ENCODE measurements around the gene APC. TPM values are rescaled to one million over a fixed set of nuclear protein-coding genes. Genes with fewer than 3 reads are reported as not detected.

Gene APC
- total and polyA plus RNA-seq, 2 of the 8 experiments (the other 6 are each of a cell fraction or from before 2014, with no cell fraction given): 6.8 to 41.9 TPM

DNA sequence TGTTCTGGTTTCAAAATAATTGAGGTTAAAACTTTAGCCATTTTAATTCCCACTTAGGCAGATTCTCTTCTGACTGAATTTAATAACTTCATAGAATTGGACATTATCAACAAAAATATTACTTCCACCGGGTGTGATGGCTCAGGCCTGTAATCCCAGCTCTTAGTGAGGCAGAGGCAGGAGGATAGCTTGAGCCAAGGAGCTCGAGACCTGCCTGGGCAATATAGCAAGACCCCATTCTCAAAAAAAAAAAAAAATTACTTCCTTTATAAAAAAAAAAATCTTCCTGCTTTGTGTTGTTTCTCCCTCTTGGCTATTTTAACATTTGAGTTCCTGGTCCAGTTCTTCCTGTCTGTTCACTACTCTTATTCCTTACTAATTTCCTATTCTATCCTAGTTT lies 18.0 kb downstream of the APC start:
- POLR2A ChIA-PET (ENCODE audit: partially characterized antibody): interaction anchor here (0.7 kb wide), 1 partner anchor 10 kb away, joined by 4 read pairs; no protein-coding TSS in a partner anchor
- TF ChIP-seq EP300 (IDR thresholded peaks at IDR 0.05; ENCODE audit: borderline replicate concordance in 1 of 2, low read depth in 2 of 2, low read length in 2 of 2) (no peak), RXRA (IDR thresholded peaks at IDR 0.05; ENCODE audit: insufficient read depth, low read depth, low read length) (no peak), YY1 (IDR thresholded peaks at IDR 0.05; ENCODE audit: low read depth, low read length) (no peak), NRF1 (IDR thresholded peaks at IDR 0.05; ENCODE audit: low read depth, low read length) (no peak), SP4 (IDR thresholded peaks at IDR 0.05; ENCODE audit: low read length) (no peak), TCF12 (IDR thresholded peaks at IDR 0.05; ENCODE audit: low read depth, low read length) (no peak), RBBP5 (IDR thresholded peaks at IDR 0.05; ENCODE audit: borderline replicate concordance, low read depth, low read length) (no peak), ASH2L (IDR thresholded peaks at IDR 0.05; ENCODE audit: low read length) (no peak), JUN (IDR thresholded peaks at IDR 0.05; ENCODE audit: low read depth, low read length) (no peak)
- TF ChIP-seq, protein P1, sequence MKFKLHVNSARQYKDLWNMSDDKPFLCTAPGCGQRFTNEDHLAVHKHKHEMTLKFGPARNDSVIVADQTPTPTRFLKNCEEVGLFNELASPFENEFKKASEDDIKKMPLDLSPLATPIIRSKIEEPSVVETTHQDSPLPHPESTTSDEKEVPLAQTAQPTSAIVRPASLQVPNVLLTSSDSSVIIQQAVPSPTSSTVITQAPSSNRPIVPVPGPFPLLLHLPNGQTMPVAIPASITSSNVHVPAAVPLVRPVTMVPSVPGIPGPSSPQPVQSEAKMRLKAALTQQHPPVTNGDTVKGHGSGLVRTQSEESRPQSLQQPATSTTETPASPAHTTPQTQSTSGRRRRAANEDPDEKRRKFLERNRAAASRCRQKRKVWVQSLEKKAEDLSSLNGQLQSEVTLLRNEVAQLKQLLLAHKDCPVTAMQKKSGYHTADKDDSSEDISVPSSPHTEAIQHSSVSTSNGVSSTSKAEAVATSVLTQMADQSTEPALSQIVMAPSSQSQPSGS (IDR thresholded peaks at IDR 0.05; ENCODE audit: low read length): no peak
- TF ChIP-seq, protein P2, sequence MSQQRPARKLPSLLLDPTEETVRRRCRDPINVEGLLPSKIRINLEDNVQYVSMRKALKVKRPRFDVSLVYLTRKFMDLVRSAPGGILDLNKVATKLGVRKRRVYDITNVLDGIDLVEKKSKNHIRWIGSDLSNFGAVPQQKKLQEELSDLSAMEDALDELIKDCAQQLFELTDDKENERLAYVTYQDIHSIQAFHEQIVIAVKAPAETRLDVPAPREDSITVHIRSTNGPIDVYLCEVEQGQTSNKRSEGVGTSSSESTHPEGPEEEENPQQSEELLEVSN (IDR thresholded peaks at IDR 0.05): no peak

More for the DNA sequence above, 18.0 kb downstream of the APC start:
- Histone ChIP-seq H3K23me2 (ENCODE audit: low read depth, low read length) (no peaks in the 10 kb centered on the region), H3K4me1 (replicated peaks in 1 of 4; ENCODE audit: control insufficient read depth in 3 of 4, insufficient read depth in 4 of 4, low read length in 3 of 4) (no peaks in the 10 kb centered on the region), H3K9me3 (ENCODE audit: insufficient read depth in 2 of 2, low read depth in 1 of 2, low read length in 1 of 2) (no peaks in the 10 kb centered on the region), H2BK20ac (ENCODE audit: low read length) (no peak overlapping the region), H4K5ac (ENCODE audit: insufficient read length, low read depth, low read length) (no peak overlapping the region), H3K18ac (ENCODE audit: extremely low read depth, low read length) (no peak overlapping the region), H3K79me2 (ENCODE audit: control insufficient read depth in 1 of 2, insufficient read depth in 2 of 2, low read length in 2 of 2) (peaks cover 0 to 16% of the 10 kb centered on the region in 2 experiments; a peak in 2 of 4 replicates), H2BK15ac (ENCODE audit: low read length) (no peak overlapping the region), H3K9ac (replicated peaks in 1 of 4; ENCODE audit: extremely low read depth in 1 of 4, low read depth in 3 of 4, low read length in 3 of 4) (no peak overlapping the region), H4K91ac (replicated peaks; ENCODE audit: insufficient read length, low read length) (no peak overlapping the region), H3K27ac (ENCODE audit: low read depth, low read length) (no peak overlapping the region), H3K4me3 (ENCODE audit: extremely low read depth in 1 of 4, insufficient read depth in 2 of 4, low read depth in 3 of 4, low read length in 4 of 4) (no peak overlapping the region), H3K14ac (ENCODE audit: insufficient read length) (no peak overlapping the region), H3K27me3 (replicated peaks in 1 of 4; ENCODE audit: control insufficient read depth in 3 of 4, extremely low read depth in 1 of 4, insufficient read depth in 3 of 4, low read length in 3 of 4) (no peaks in the 10 kb centered on the region), H4K20me1 (replicated peaks in 1 of 2; ENCODE audit: control insufficient read depth in 1 of 2, insufficient read depth in 2 of 2, low read length in 2 of 2) (no peaks in the 10 kb centered on the region), H3K23ac (ENCODE audit: insufficient read length) (no peak overlapping the region), H2AFZ (ENCODE audit: low read length) (no peak overlapping the region), H3K36me3 (ENCODE audit: control insufficient read depth in 2 of 4, insufficient read depth in 4 of 4, low read length in 3 of 4) (peaks cover 0 to 5% (median 1%) of the 10 kb centered on the region in 4 experiments; a peak in 3 of 8 replicates), H2BK5ac (ENCODE audit: low read depth, low read length) (no peak overlapping the region), H2BK12ac (ENCODE audit: low read depth, low read length) (no peak overlapping the region), H4K8ac (ENCODE audit: extremely low read depth, insufficient read depth, low read length) (no peak overlapping the region), H3K4me2 (ENCODE audit: insufficient read depth in 1 of 2, low read depth in 2 of 2, low read length in 2 of 2) (no peak overlapping the region), H3K56ac (replicated peaks; ENCODE audit: insufficient read length, low read depth, low read length) (no peak overlapping the region), H3K4ac (replicated peaks; ENCODE audit: insufficient read length, low read depth, low read length) (no peak overlapping the region), H2BK120ac (replicated peaks; ENCODE audit: low read depth, low read length) (no peak overlapping the region), H3K79me1 (ENCODE audit: low read depth, low read length) (no peaks in the 10 kb centered on the region), H2AK5ac (ENCODE audit: low read depth, low read length) (no peak overlapping the region)
- CTCF ChIA-PET (ENCODE audit: partially characterized antibody): interaction anchor here (0.7 to 6.8 kb wide), 6 partner anchors 18 to 580 kb away, joined by 3 to 126 read pairs (median 4); partner anchors contain the start of gene APC
- FAIRE-seq: no peak
- no peak for DNase-seq (ENCODE audit: low read depth in 1 of 2, low spot score in 2 of 2)
- WGBS, 2 experiments (ENCODE audit: extremely low coverage in 1 of 2, insufficient coverage in 1 of 2, insufficient read length in 1 of 2, insufficient replicate concordance in 2 of 2, low coverage in 1 of 2, low lambda C conversion rate in 2 of 2, missing lambda C conversion rate in 1 of 2): 94% methylated on average over 2 of the region's 2 CpGs; no CpG with 5 or more reads in 1 of the 2 experiments
